Stimulated activated CD4-positive, alpha-beta T cell treated with anti-CD3 and anti-CD28 coated beads, Interleukin-15, amount 100 ng/mL, for 1 hour (primary cell): ENCODE data around the gene RAB7B.
A peak's percentile ranks its signal among the peaks of the same experiment; 100 is the strongest.
"Not testable (repeated sequence)": the region's sequence is repeated elsewhere in the genome, so short reads cannot be mapped to it uniquely, and the experiment has no call there.

Experiments used
- DNase-seq, 2 donors: peaks; one replicate each; pipeline ENCODE4 v3.0.0-alpha.2; 2020; ENCODE audit warnings: low read depth in 1 of 2, low spot score in 1 of 2

RAB7B gene

DNA sequence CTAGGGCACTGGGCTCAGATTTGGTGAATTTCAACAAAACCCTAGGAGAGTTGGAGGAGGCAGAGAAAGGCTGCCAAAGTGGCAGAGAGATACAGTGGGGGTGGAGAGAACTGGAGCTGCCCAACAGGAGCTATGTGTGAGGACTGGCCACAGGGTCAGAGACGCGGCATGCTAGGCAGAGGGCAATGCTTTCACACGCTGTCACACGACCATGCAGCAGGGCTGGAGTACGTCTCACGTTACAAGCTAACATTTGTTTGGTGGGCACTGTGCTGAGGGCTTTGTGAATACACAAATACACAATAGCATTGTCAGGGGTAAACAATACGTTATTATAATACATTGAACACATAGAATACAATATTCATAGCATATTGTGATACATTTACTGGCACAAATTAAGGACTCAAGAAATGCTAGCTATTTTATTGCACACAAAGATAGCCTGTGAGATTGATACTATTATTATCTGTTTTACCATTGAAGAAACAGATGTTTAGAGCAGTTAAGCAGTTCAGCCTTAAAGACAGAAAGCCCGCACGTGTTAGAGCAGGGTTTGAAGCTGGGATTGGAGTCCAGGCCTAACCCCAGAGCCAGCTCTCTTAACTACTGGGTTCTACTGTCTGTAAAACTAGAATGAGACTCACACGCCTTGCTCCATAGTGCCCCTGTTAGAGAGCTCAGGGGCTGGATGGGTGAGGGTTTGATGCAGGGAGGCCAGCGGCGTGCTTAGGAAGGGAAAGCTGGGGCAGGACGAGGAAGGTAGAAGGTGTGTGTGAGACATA lies 4.5 kb downstream of the RAB7B start:
- no peak for DNase-seq

DNA sequence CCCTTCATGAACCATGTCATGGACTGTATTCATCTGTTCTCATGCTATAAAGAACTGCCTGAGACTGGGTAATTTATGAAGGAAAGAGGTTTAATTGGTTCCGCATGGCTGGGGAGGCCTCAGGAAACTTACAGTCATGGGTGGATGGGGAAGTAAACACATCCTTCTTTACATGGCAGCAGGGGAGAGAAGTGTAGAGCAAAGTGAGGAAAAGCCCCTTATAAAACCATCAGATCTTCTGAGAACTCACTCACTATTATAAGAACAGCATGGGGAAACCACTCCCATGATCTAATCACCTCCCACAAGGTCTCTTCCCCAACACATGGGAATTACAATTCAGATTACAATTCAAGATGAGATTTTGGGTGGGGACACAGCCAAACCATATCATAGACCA lies 6.6 kb downstream of the RAB7B start:
- not testable (repeated sequence) for DNase-seq

DNA sequence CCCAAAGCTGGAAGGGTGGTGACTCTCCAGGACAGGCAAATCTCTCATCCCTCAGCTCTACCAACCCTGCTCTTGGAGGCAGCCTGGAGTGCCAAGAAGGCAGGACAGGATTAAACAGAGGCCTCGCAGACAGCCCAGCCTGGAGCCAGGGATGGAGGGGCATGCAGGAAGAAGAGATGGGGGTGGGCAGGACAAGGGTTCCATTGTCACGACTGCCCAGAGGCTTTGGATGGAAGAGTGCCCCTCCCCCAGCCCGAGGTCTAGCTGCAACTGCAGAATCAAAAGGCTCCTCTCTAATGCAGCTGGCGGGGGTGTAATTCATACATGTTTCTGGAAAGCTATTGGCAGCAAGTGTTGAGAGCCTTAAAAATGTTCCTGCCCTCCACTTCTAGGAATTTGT lies 8.8 kb downstream of the RAB7B start:
- no peak for DNase-seq

DNA sequence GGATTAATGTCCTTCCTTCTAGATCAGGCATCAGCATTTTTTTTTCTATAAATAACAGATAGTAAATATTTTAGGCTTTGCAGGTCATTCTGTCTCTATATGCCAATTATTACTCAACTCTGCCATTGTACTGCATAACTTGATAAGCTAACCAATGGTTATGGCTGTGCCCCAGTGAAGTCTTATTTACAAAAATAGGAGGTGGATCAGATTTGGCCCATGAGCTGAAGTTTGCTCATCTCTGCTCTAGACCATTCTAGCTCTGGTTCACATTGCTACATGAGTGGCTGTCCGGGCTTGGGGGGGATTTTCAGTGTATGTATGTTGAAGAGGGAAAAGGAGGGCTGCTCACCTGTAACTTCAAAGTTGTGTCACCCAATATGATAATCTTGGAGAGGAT lies 10.1 kb downstream of the RAB7B start:
- DNase-seq: no peak

DNA sequence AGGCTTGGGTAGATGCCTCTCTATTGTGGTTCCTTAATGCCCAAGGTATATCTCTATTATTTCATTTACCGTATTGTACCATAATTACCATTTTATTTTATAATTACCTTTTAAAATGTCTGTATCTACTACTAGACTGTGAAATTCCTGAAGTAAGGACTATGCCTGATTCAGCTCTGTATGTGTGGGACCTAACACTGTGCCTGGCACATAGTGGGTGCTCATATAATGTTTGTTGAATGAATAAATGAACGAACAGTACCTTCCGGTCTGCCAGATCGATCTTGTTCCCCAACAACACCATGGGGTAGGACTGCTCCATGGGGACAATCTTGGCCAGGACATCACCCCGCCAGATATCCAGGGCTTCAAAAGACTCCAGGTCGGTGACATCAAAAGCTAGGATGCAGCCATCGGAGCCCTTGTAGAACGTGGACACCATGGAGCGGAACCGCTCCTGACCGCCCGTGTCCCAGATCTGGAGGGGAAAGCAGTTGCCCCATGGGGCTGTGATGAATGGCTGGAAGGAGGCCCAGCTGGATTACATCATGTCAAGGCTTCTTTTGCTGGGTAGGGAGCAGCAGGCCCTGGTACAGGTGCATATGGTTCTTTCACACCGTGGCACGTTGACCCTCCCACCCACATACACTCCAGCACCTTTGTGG lies 10.8 kb downstream of the RAB7B start:
- DNase-seq: no peak

DNA sequence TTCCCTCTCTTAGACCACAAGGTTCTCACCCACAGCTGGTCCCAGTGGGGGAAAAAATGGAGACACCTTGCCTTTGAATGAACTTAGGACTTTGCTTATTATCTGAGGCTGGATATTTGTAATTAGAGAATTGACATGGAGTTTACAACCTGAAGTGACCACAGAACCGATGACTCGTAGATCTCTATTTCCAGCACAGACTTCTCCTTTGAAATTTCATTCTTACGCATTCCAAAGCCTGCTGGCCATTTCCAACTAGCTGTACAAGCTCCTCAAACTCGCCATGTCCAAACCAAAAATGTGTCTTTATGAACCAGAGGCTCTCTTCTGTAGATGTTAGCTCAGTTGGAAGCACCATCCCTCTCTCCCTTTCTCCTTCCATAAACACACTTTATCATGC lies 12.0 kb downstream of the RAB7B start:
- no peak for DNase-seq

DNA sequence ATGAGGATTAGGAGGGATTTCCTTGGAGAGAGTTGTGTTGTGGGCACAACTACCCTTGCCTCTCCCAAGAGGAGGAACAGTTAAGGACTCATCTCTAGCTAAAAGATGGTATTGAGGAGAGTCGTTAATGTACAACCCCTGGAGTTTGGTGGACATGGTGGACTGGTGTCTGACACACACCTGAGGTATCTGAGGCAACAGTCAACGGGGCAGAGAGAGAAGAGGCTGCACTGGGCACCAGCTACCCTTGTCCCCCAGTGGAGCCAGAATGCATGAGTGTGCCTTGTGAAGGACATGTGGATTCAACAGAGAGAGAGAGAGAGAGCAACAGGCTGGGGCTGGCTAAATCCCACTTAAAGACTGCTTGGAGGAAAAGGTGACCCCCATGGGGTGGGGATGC lies 13.0 kb downstream of the RAB7B start:
- DNase-seq: no peak

DNA sequence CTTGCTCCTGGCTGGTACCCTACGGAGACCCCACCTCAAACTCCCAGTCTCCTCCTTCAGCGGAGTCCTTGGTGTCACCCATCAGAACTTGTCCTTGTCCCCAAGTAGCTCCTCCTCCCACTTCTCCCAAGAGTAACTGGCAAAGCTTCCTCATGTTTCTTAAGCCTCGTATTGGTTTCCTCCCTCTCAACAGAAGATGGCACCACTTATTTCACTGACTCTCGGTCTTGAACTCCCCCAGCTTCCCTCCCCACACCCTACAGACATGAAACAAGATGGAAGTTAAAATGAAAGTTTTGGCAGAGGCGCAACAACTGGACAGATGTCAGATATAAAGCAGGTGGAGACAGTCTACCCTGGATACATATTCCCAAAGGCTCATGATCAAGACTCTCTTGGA lies 13.4 kb downstream of the RAB7B start:
- DNase-seq: no peak

DNA sequence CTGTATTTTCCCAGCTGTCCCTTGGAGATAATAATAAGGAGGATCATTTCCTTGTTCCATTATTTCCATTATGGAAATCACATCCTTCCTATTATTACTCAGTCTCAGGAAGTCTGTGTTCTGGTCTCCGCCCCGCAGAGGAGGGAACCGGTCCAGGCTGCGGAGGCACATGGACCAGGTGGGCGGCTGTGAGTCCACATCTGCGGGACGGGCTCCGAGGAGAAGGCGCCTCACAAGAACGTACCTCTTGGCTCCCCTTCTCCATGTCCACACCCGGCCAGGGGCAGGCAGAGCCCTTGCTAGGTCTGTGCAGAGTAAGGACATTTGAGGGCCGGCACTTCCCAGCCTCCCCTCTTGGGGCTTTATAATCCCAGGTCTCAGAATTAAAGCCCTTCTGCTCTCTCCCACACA lies 14.6 kb downstream of the RAB7B start:
- no peak for DNase-seq

DNA sequence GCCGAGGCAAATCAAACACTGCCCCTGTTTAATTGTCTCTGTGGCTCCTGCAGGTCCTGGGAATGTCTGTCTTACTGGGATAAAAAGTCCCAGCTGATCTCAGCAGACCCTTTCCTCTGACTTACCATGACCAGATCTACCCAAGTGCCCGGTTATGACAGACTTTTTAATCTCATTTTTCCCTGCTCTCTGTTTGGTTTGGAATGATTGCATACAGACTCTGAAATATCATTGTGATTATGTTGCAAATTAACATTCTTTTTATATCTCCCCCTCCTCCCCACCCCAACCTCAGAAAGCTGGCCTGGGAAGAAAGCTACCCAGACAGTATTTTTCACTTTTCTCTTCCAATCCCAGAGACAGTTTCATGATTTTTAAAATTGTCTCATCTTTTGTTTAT lies 16.3 kb downstream of the RAB7B start:
- no peak for DNase-seq

DNA sequence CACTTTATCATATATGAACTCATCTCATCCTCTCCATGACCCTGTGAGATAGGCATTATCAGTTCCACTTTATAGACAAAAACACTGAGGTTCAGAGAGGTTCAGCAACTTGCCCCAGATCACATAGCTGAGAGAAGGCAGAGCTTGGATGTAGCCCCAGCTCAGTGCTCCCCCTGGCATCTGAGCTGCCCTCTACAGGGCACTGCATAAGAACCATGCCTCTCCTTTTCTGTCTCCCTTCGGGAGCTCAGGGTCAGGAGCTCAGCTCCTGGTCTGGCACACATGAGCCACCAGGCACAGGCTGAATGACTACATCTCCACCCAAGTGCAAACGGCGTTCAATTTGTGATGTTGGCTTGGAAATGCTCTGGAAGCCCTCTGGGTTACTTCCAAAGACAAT lies 16.9 kb downstream of the RAB7B start:
- no peak for DNase-seq

DNA sequence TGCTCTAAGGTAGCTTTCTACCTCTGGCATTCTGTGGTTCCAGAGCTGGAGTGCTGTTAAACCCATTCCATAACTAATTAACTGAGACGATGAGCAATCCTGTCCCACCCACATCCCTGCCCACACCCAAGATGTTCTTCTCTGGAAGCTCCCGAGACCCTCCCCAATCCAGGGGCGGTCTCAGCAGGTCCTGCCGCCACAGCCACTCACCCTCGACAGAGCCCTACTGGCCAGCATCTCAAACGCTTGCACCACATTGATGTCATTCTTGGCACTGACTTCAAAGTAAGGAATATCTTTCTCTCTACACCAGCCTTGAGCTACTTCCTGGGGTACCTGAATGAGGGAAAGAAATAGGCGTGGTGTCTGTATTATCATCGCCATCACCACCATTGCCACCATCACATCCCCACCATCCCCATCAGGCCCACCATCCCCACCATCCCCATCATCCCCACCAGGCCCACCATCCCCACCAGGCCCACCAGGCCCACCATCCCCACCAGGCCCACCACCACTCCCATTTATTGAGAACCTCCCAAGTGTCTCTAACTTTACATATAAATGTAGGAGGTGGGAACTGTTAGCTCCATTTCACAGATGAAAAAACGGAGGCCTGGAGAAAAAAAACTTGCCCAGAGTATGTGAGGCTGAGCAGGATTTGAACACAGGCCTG lies 17.7 kb downstream of the RAB7B start:
- no peak for DNase-seq

DNA sequence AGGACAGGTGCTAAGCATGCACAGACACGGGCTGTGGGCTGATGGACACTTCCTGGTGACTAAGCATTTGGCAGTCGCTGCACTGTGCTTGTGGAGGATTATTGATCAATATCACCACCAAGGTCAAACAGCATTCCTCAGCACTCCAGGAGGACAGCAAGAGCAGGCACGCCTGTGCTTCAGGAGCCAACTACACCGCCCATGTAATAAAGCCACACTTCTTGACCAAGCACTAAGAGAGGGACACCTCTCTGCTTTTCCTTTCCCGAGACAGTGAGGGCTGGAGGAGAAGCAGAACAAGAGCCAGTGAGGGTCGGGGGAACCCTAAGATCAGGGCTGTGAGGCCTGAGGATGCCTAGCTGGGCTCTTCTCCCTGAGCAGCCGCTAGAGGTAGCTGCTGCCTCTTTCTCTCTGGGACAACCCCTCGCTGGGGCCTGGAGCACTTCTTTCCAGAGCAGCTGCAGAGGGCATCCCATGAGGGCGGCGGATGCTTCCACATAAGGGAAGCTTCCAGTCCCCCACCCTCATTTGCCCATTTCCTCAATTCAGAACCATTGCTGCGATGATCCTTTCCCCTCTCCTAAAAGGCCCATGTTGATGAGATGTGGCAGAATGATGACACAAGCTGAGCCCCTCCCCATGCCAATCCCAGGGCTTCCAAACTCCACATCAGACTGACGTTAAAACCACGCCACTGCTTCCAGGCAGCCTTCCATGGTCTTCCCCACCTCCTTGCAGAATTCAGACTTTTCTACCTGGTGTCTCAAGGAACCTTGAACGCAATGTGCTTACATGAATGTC lies 19.1 kb downstream of the RAB7B start:
- DNase-seq: no peak

DNA sequence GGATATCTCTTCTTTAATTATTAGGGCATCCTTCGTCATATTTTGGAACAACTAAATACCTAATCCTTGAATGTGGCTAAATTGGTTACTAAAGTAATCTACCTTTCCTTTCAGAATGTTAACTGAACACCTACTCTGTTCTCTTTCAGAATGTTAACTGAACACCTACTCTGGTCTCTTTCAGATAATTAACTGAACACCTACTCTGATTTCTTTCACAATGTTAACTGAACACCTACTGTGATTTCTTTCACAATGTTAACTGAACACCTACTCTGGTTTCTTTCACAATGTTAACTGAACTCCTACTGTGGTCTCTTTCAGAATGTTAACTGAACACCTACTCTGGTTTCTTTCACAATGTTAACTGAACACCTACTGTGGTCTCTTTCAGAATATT lies 21.9 kb downstream of the RAB7B start:
- DNase-seq: no peak

DNA sequence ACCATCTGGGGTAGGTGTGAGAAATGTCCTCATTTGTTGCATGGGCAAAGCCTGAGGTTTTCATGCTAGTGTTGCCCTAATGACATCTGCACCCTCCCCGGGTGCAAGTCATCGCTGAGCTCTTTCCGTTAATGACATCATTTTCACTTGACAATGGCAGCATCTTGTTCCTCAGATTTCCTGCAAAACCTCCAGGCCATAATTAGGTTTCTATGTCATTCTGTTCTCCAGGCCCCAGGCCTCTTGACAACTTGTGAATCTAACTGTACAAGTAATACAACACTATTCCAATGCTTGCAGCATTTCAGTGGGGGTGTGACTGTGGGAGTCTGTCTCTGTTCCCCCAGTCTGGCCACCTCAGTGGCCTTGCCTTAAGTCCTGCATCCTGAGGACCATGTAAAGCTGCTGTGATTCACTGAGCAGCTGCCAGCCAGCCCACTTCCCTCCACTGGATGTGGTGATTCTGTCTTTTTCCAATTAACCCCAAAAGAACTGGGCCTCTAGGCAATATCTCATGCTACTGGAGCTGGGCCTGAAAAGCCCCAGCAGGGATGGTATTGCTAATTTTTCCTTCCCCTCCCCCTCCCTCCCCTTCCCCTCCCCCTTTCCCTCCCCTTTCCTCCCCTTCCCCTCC lies 22.8 kb downstream of the RAB7B start:
- no peak for DNase-seq

DNA sequence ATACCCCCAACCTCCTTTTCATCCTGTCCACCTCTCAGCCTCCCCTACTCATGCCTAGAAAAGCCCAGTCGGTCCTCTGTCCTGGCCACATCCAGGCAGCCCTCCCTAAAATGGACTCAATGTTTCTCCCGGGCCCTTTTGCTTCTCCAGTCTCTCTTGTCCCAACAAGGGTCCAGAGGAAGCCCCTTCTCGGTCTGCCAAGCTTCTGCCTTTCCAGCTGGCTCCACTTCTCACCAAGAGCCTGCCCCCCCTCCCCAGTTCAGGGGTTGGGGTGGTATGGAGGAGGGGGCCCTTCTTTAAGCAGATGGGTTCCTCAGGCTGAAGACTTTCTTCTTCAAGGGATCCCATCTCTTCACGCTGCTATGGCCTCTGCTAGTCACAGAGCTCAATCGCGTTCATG lies 23.9 kb downstream of the RAB7B start:
- no peak for DNase-seq

DNA sequence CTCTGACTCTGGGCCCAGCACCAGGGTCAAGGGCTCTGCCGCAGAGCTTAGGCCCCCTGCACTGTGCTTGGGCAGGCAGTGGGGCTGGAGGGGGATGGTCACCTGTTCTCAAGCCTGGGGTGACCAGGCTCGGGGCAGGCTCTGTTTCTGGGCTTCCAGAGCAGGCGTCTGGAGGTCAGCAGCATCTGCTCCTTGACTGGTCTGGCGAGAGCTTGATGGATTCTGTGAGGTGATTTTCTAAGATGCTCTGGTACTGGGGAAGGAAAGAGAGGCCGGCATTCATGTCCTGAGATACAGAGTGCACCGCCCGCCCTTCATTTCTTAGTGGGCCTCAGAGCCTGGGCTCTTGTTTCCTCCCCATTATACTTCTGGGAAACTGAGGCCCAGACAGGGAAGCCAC lies 24.5 kb downstream of the RAB7B start:
- no peak for DNase-seq

DNA sequence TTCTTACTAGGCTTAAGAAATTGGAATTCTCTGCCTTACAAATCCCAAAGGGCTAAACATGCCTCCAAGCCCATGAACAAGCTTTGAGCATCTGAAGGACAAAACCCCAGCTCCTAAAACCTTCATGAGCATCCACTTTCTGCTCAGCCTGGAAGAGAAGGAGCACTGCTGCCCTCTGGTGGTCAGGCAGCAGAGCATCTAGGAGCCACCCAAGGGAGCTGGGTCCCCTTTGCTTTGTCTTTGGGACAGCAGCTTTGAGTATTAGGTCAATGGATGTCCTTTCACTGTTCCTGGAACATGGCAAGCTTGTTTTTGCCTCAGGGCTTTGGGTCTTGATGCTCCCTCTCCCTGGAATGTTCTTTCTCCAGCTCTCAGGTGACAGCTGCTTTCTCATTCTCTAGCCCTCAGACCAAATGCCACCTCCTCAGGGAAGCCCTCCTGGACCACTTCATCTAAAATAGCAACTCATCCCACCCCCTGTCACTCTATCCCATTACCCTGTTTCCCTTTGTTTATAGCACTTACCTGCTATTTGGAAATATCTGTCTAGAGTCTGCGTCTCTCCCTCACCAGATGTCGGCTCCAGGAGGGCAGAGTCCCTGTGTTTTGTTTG lies 25.7 kb downstream of the RAB7B start:
- peak; percentile 51 to 64 for DNase-seq

DNA sequence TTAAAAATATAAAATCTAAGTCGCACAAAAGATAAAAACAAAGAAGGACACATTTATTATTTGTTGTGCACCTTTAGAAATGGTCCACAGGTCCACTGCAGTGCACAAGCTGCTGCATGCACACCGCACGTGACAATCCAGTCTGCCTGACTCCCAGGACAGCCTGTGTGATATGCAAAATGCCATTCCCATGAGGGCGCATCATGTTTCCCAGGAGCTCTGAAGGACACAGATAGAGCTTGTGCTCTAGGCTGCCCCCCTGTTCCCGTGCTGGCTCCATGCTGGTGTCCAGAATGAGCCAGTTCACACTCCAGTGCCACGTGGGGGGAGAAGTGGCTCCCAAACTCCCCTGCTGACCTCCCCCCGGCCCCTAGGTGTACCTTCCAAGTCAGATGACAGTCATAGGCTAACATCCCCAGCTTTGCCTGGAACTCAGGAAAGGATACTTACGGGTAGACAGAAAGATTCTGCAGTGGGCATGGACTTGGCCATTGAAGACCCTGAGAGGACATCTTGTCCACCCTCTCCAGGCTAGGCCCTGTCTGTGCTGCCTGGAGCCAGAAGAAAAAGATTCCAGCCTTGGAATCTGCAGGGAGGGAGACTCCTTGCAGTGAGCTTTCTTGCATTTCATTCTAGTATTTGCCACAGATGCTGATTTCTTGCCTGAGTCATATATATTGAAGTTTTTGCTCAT lies 26.3 kb downstream of the RAB7B start:
- DNase-seq: no peak

DNA sequence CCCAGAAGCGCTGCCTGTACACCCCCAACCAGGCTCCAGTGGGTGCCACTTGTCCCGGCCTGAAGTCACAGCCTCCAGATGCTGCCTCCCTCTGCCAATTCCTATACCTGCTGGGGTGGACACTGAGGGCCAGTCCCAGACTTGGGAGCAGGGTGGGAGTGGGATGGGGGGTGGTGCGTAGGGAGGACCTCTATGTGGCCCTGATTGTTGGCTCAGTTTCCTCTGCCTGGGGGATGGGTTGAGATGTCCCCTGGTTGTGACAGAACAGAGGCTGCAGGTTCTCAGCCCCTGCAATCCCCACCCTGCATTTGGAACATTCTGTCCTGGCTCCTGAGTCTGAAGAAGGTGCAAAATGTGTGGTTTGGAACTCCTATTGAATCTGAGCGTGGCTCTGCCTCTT lies 27.2 kb downstream of the RAB7B start:
- DNase-seq: no peak
